ENCODE measurements around the gene CDC20.
"Not testable (repeated sequence)": the region's sequence is repeated elsewhere in the genome, so short reads cannot be mapped to it uniquely, and the experiment has no call there.

CDC20 gene

GRCh38 chr1:43382027-43382779, 23.4 kb downstream of the CDC20 start:
- DNase-seq (ENCODE audit: low read depth in 2 of 2) = no peak

GRCh38 chr1:43383449-43383848, 24.7 kb downstream of the CDC20 start:
- no peak for DNase-seq (ENCODE audit: low read depth in 2 of 2)

- DNase-seq (ENCODE audit: low read depth in 2 of 2) = no peak
Measured at GRCh38 chr1:43386676-43387075, 27.9 kb downstream of the CDC20 start.

- no peak for DNase-seq (ENCODE audit: low read depth in 2 of 2)
Measured at GRCh38 chr1:43387976-43388599, 29.3 kb downstream of the CDC20 start.

- no peak for DNase-seq (ENCODE audit: low read depth in 2 of 2)
Measured at GRCh38 chr1:43388613-43389012, 29.8 kb downstream of the CDC20 start.

- peak; percentile 86 to 87 for DNase-seq (ENCODE audit: low read depth in 2 of 2)
Measured at GRCh38 chr1:43389326-43390313, 30.8 kb downstream of the CDC20 start, which contains the start of the genes MED8 and SZT2. Gene MED8, minus strand, starts transcription at chr1:43389800. Its CDS starts 36 bp downstream, at chr1:43389764. Gene SZT2, plus strand, starts transcription at chr1:43389899. Its CDS starts 70 bp downstream, at chr1:43389969.

- no peak for DNase-seq (ENCODE audit: low read depth in 2 of 2)
Measured at GRCh38 chr1:43392702-43393101, 33.9 kb downstream of the CDC20 start.

GRCh38 chr1:43395523-43395922, 36.7 kb downstream of the CDC20 start:
- DNase-seq (ENCODE audit: low read depth in 2 of 2) = no peak

GRCh38 chr1:43396059-43396458, 37.3 kb downstream of the CDC20 start:
- DNase-seq (ENCODE audit: low read depth in 2 of 2) = no peak

- no peak for DNase-seq (ENCODE audit: low read depth in 2 of 2)
Measured at GRCh38 chr1:43398227-43398626, 39.4 kb downstream of the CDC20 start.

GRCh38 chr1:43400441-43400840, 41.7 kb downstream of the CDC20 start:
- DNase-seq (ENCODE audit: low read depth in 2 of 2) = not testable (repeated sequence)

GRCh38 chr1:43402089-43402865, 43.5 kb downstream of the CDC20 start:
- DNase-seq (ENCODE audit: low read depth in 2 of 2) = no peak

- no peak for DNase-seq (ENCODE audit: low read depth in 2 of 2)
Measured at GRCh38 chr1:43404353-43404752, 45.6 kb downstream of the CDC20 start.

GRCh38 chr1:43405219-43405875, 46.6 kb downstream of the CDC20 start:
- DNase-seq (ENCODE audit: low read depth in 2 of 2) = no peak

GRCh38 chr1:43405876-43406234, 47.1 kb downstream of the CDC20 start:
- DNase-seq (ENCODE audit: low read depth in 2 of 2) = no peak

- DNase-seq (ENCODE audit: low read depth in 2 of 2) = no peak
Measured at GRCh38 chr1:43410571-43410970, 51.8 kb downstream of the CDC20 start.
